CD4-positive, alpha-beta T cell (primary cell): ENCODE results near the gene MAPK11. TPM values are rescaled to one million over a fixed set of nuclear protein-coding genes. Genes with fewer than 3 reads are reported as not detected.
"Not testable (repeated sequence)": the region's sequence is repeated elsewhere in the genome, so short reads cannot be mapped to it uniquely, and the experiment has no call there.

ENCODE experiments used
- ATAC-seq: fragments of 200-7000 bp; cut with Tn5 transposase; one replicate; pipeline ENCODE4 v1.10.0; 2022; ENCODE audit warnings: mild to moderate bottlenecking; ENCODE audit not compliant: poor library complexity
- CTCF ChIA-PET: fragments of 350-600 bp; sonication (Branson Sonifier 250); formaldehyde crosslinking; loops from one replicate; lab custom pipeline; 2021; ENCODE audit warnings: antibody characterized with exemption, inconsistent platforms; lab: Charles Lee
- POLR2A ChIA-PET: fragments of 350-600 bp; sonication (Branson Sonifier 250); formaldehyde crosslinking; loops from one replicate; lab custom pipeline; 2021; ENCODE audit warnings: antibody characterized with exemption, inconsistent platforms; lab: Charles Lee
- DNase-seq, 14 experiments: peaks; one replicate each; pipeline ENCODE4 v3.0.0-alpha.2; 2013 to 2020; ENCODE audit warnings: mixed read lengths in 2 of 14
- H3K27ac ChIP-seq, 2 donors: one replicate each; pipeline versions ENCODE4 v1.5.1 to v1.7.0; 2013; ENCODE audit warnings: low read length in 2 of 2, low read depth in 1 of 2, mild to moderate bottlenecking in 1 of 2
- H3K27me3 ChIP-seq, 2 experiments: 1 replicate in 1 of 2; 2 replicates in 1 of 2; pipeline versions ENCODE4 v1.6.1 to v1.7.0; 2013; ENCODE audit warnings: low read length in 2 of 2, control low read depth in 1 of 2, mild to moderate bottlenecking in 1 of 2, moderate library complexity in 1 of 2; ENCODE audit not compliant: insufficient read depth in 2 of 2, control insufficient read depth in 1 of 2
- H3K36me3 ChIP-seq: one replicate; pipeline ENCODE4 v1.6.1; 2013; ENCODE audit warnings: low read length, control low read depth; ENCODE audit not compliant: insufficient read depth
- H3K4me1 ChIP-seq: one replicate; pipeline ENCODE4 v1.6.1; 2013; ENCODE audit warnings: low read length, control low read depth; ENCODE audit not compliant: insufficient read depth
- H3K4me3 ChIP-seq: one replicate; pipeline ENCODE4 v1.5.1; 2013; ENCODE audit warnings: mild to moderate bottlenecking, low read length, moderate library complexity
- H3K9me3 ChIP-seq, 2 experiments: 1 replicate in 1 of 2; 2 replicates in 1 of 2; pipeline versions ENCODE4 v1.6.1 to v1.7.0; 2013; ENCODE audit warnings: low read length in 2 of 2, mild to moderate bottlenecking in 2 of 2, control low read depth in 1 of 2, moderate library complexity in 1 of 2; ENCODE audit not compliant: control insufficient read depth in 1 of 2, insufficient read depth in 1 of 2
- H3K27ac Mint-ChIP-seq: one replicate; pipeline ENCODE4 v1.8.0; 2020; ENCODE audit warnings: mixed read lengths
- H3K27me3 Mint-ChIP-seq: one replicate; pipeline ENCODE4 v1.8.0; 2021; ENCODE audit warnings: mixed read lengths
- H3K36me3 Mint-ChIP-seq: one replicate; pipeline ENCODE4 v1.8.0; 2021; ENCODE audit warnings: low read depth, mixed read lengths
- H3K4me1 Mint-ChIP-seq: one replicate; pipeline ENCODE4 v1.8.0; 2021; ENCODE audit warnings: low read depth, mixed read lengths
- H3K4me3 Mint-ChIP-seq: one replicate; pipeline ENCODE4 v1.8.0; 2020; ENCODE audit warnings: mild to moderate bottlenecking, mixed read lengths
- H3K9me3 Mint-ChIP-seq: one replicate; pipeline ENCODE4 v1.8.0; 2020; ENCODE audit warnings: mixed read lengths
- CTCF ChIP-seq: fragments of 200-600 bp; IDR thresholded peaks from one replicate; pipeline ENCODE4 v1.8.0; 2022; ENCODE audit warnings: antibody characterized with exemption, mild to moderate bottlenecking
- intact Hi-C, 2 experiments: fragments of 100-400 bp; cut with DNase I in 1 of 2; cut with micrococcal nuclease in 1 of 2; formaldehyde crosslinking; loops; one replicate each; pipeline versions ENCODE4 v1.15.1 to v1.9.0; 2023 to 2025; cut with DNase I, micrococcal nuclease
- total RNA-seq, 174 experiments: library from RNA in 2 of 174; stranded (reverse) in 2 of 174; gene quantifications; one replicate each; pipeline ENCODE4 v1.2.3 and lab custom pipeline; 2021 to 2026

MAPK11 gene
- total RNA-seq, 2 experiments from 2014 or later = 4.2 to 4.9 TPM

- peak; percentile 38 for TF ChIP-seq CTCF
- no peak for ATAC-seq
- Mint-ChIP-seq H3K27ac (no peak overlapping the region), H3K36me3 (no peaks in the 10 kb centered on the region), H3K4me1 (peaks cover 14% of the 10 kb centered on the region), H3K9me3 (no peaks in the 10 kb centered on the region), H3K4me3 (no peak overlapping the region), H3K27me3 (no peaks in the 10 kb centered on the region)
- DNase-seq = peak in 12 of 14 experiments; percentile 22 to 73 (median 36)
- Histone ChIP-seq H3K9me3 (peaks cover 0 to 15% of the 10 kb centered on the region in 2 experiments), H3K4me1 (peaks cover 30% of the 10 kb centered on the region), H3K27ac (no peak overlapping the region), H3K36me3 (no peaks in the 10 kb centered on the region), H3K4me3 (no peak overlapping the region), H3K27me3 (no peaks in the 10 kb centered on the region)
- intact Hi-C loops = loop anchor here in 1 of 2 experiments (1.0 to 10.0 kb wide), 3 partner anchors 53 to 340 kb away; partner anchors contain the start of gene DENND6B
- CTCF ChIA-PET = interaction anchor here (1.0 kb wide), 1 partner anchor 347 kb away, joined by 3 read pairs; no protein-coding TSS in a partner anchor
- POLR2A ChIA-PET = no interaction called here
Observed at GRCh38 chr22:50274311-50274710, 4.1 kb upstream of the MAPK11 start.

- Histone ChIP-seq H3K9me3 (peaks cover 0 to 15% of the 10 kb centered on the region in 2 experiments), H3K4me1 (peaks cover 35% of the 10 kb centered on the region)
- DNase-seq, ATAC-seq, H3K27me3 Mint-ChIP-seq, H3K27ac Mint-ChIP-seq, H3K27ac ChIP-seq, H3K36me3 Mint-ChIP-seq, H3K27me3 ChIP-seq, POLR2A ChIA-PET, H3K36me3 ChIP-seq, H3K4me3 ChIP-seq, H3K9me3 Mint-ChIP-seq: not testable (repeated sequence)
- Mint-ChIP-seq H3K4me1 (peaks cover 15% of the 10 kb centered on the region), H3K4me3 (peak overlapping the region; percentile 43)
- intact Hi-C loops = loop anchor here in 1 of 2 experiments (1.0 to 10.0 kb wide), 3 partner anchors 54 to 341 kb away; partner anchors contain the start of gene DENND6B
- CTCF ChIA-PET = interaction anchor here (1.0 kb wide), 1 partner anchor 347 kb away, joined by 3 read pairs; no protein-coding TSS in a partner anchor
Observed at GRCh38 chr22:50273781-50274180, 3.6 kb upstream of the MAPK11 start.

DNA sequence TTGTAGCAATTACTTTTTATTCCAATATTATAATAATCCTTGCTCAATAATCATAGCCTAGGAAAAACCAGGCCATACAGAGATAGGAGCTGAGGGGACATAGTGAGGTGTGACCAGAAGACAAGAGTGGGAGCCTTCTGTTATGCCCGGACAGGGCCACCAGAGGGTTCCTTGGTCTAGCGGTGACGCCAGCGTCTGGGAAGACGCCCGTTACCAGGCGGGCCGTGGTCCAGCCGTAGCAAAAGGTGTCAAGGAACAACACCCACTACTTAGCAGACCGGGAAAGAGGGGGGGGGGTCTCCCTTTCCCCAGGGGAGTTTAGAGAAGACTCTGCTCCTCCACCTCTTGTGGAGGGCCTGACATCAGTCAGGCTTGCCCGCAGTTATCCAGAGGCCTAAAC is 3.2 kb upstream of the MAPK11 start:
- H3K4me1 Mint-ChIP-seq = peaks cover 19% of the 10 kb centered on the region
- ATAC-seq, H3K27me3 Mint-ChIP-seq, H3K4me3 Mint-ChIP-seq, H3K27me3 ChIP-seq, H3K9me3 Mint-ChIP-seq, H3K36me3 ChIP-seq, H3K27ac Mint-ChIP-seq, H3K27ac ChIP-seq, H3K4me3 ChIP-seq, DNase-seq, H3K36me3 Mint-ChIP-seq: not testable (repeated sequence)
- POLR2A ChIA-PET = interaction anchor here (0.9 kb wide), 1 partner anchor 42 kb away, joined by 3 read pairs; no protein-coding TSS in a partner anchor
- intact Hi-C loops = loop anchor here in 1 of 2 experiments (10.0 kb wide), 1 partner anchor 341 kb away; no protein-coding TSS in a partner anchor
- CTCF ChIA-PET = interaction anchor here (1.4 kb wide), 1 partner anchor 54 kb away, joined by 3 read pairs; no protein-coding TSS in a partner anchor
- Histone ChIP-seq H3K4me1 (peaks cover 40% of the 10 kb centered on the region), H3K9me3 (peaks cover 0 to 15% of the 10 kb centered on the region in 2 experiments)

GRCh38 chr22:50272044-50272802 is 2.0 kb upstream of the MAPK11 start:
- Mint-ChIP-seq H3K36me3 (no peaks in the 10 kb centered on the region), H3K4me3 (peak overlapping the region; percentile 20), H3K27me3 (no peaks in the 10 kb centered on the region), H3K9me3 (no peaks in the 10 kb centered on the region), H3K27ac (no peak overlapping the region), H3K4me1 (peaks cover 22% of the 10 kb centered on the region)
- H3K9me3 ChIP-seq = peaks cover 0 to 13% of the 10 kb centered on the region in 2 experiments
- no peaks in the 10 kb centered on the region for H3K27me3 ChIP-seq
- CTCF ChIA-PET = interaction anchor here (1.1 to 2.1 kb wide), 4 partner anchors 22 to 254 kb away, joined by 3 to 6 read pairs (median 3); partner anchors contain the start of genes HDAC10 and PPP6R2
- DNase-seq (no peak), ATAC-seq (no peak)
- intact Hi-C loops = loop anchor here in 1 of 2 experiments (10.0 kb wide), 1 partner anchor 343 kb away; no protein-coding TSS in a partner anchor
- H3K4me1 ChIP-seq = peaks cover 46% of the 10 kb centered on the region
- H3K4me3 ChIP-seq = no peak overlapping the region
- no peak for TF ChIP-seq CTCF
- H3K36me3 ChIP-seq = no peaks in the 10 kb centered on the region
- POLR2A ChIA-PET = interaction anchor here (0.9 to 1.1 kb wide), 2 partner anchors 43 to 69 kb away, joined by 3 to 5 read pairs; no protein-coding TSS in a partner anchor
- no peak overlapping the region for H3K27ac ChIP-seq
